GM23338 (cell line): ENCODE results near the gene MYL5. TPM values are rescaled to one million over a fixed set of nuclear protein-coding genes. Genes with fewer than 3 reads are reported as not detected.

Experiments used
- ATAC-seq: fragments of 200-7000 bp; cut with Tn5 transposase; 3 replicates; pipeline ENCODE4 v1.9.1; 2020
- DNase-seq: peaks from one replicate; pipeline ENCODE4 v3.0.0-alpha.2; 2015; ENCODE audit warnings: low spot score
- H2AFZ ChIP-seq: fragments of 200-600 bp; sonication (generic); 2 replicates; pipeline ENCODE4 v1.8.0; 2016; ENCODE audit warnings: antibody characterized with exemption, mild to moderate bottlenecking, moderate library complexity
- H3F3A ChIP-seq: fragments of 200-600 bp; sonication (generic); replicated peaks from 2 replicates; pipeline ENCODE4 v1.8.0; 2017; ENCODE audit warnings: antibody characterized with exemption, mixed run types, low read depth
- H3K27ac ChIP-seq: fragments of 200-600 bp; sonication (generic); 2 replicates; pipeline ENCODE4 v1.6.1; 2016; ENCODE audit warnings: low read depth
- H3K27me3 ChIP-seq: fragments of 200-600 bp; sonication (generic); 2 replicates; pipeline ENCODE4 v1.8.0; 2016; ENCODE audit warnings: mild to moderate bottlenecking, mixed run types, moderate library complexity; ENCODE audit not compliant: insufficient read depth
- H3K36me3 ChIP-seq: fragments of 200-600 bp; sonication (generic); 2 replicates; pipeline ENCODE4 v1.8.0; 2016; ENCODE audit warnings: mild to moderate bottlenecking; ENCODE audit not compliant: insufficient read depth
- H3K4me1 ChIP-seq: fragments of 200-600 bp; sonication (generic); 2 replicates; pipeline ENCODE4 v1.8.0; 2016; ENCODE audit warnings: mild to moderate bottlenecking, moderate library complexity; ENCODE audit not compliant: insufficient read depth
- H3K4me2 ChIP-seq: fragments of 200-600 bp; sonication (generic); 2 replicates; pipeline ENCODE4 v1.7.1; 2017; ENCODE audit warnings: mixed run types
- H3K4me3 ChIP-seq: fragments of 200-600 bp; sonication (generic); 2 replicates; pipeline ENCODE4 v1.6.1; 2016; ENCODE audit warnings: mixed run types
- H3K79me2 ChIP-seq: fragments of 200-600 bp; sonication (generic); replicated peaks from 2 replicates; pipeline ENCODE4 v1.8.0; 2017; ENCODE audit warnings: mild to moderate bottlenecking; ENCODE audit not compliant: insufficient read depth
- H3K9me2 ChIP-seq: fragments of 200-600 bp; sonication (generic); 2 replicates; pipeline ENCODE4 v1.8.0; 2017; ENCODE audit not compliant: insufficient read depth
- H4K20me1 ChIP-seq: fragments of 200-600 bp; sonication (generic); replicated peaks from 2 replicates; pipeline ENCODE4 v1.8.0; 2017; ENCODE audit warnings: mild to moderate bottlenecking; ENCODE audit not compliant: insufficient read depth
- H3K27ac Mint-ChIP-seq: 2 replicates; pipeline ENCODE4 v1.8.0; 2020; ENCODE audit warnings: inconsistent platforms, mild to moderate bottlenecking, moderate library complexity, mixed read lengths
- H3K27me3 Mint-ChIP-seq: 3 replicates; pipeline ENCODE4 v1.8.0; 2022; ENCODE audit warnings: low read depth, mild to moderate bottlenecking, moderate library complexity, mixed read lengths, inconsistent platforms; ENCODE audit not compliant: insufficient read depth, poor library complexity
- H3K36me3 Mint-ChIP-seq: 3 replicates; pipeline ENCODE4 v1.8.0; 2021; ENCODE audit warnings: low read depth, mild to moderate bottlenecking, inconsistent platforms, moderate library complexity, mixed read lengths
- H3K4me1 Mint-ChIP-seq: 3 replicates; pipeline ENCODE4 v1.8.0; 2020; ENCODE audit warnings: mild to moderate bottlenecking, inconsistent platforms, mixed read lengths
- H3K4me3 Mint-ChIP-seq: 3 replicates; pipeline ENCODE4 v1.8.0; 2021; ENCODE audit warnings: moderate library complexity, mild to moderate bottlenecking, inconsistent platforms, mixed read lengths
- H3K9me3 Mint-ChIP-seq: 3 replicates; pipeline ENCODE4 v1.8.0; 2020; ENCODE audit warnings: moderate library complexity, mild to moderate bottlenecking, inconsistent platforms, mixed read lengths
- CTCF ChIP-seq, 2 experiments: fragments of 200-600 bp in 1 of 2; sonication (generic) in 1 of 2; conservative IDR thresholded peaks; 2 replicates each; pipeline versions ENCODE4 v1.5.1 to v1.6.1; 2016 to 2017; ENCODE audit warnings: antibody characterized with exemption in 2 of 2, low read depth in 2 of 2, mild to moderate bottlenecking in 2 of 2, moderate library complexity in 1 of 2
- EZH2 ChIP-seq: fragments of 200-600 bp; sonication (generic); IDR thresholded peaks from one replicate; pipeline ENCODE4 v1.8.0; 2017; ENCODE audit warnings: antibody characterized with exemption, mild to moderate bottlenecking, low read depth; ENCODE audit not compliant: unreplicated experiment
- REST ChIP-seq: IDR thresholded peaks from one replicate; pipeline ENCODE4 v1.6.1; 2018; ENCODE audit warnings: antibody characterized with exemption; ENCODE audit not compliant: unreplicated experiment
- STAT1 ChIP-seq: IDR thresholded peaks from one replicate; pipeline ENCODE4 v1.6.1; 2016; ENCODE audit warnings: antibody characterized with exemption; ENCODE audit not compliant: unreplicated experiment
- ZNF462 ChIP-seq: fragments of 250-450 bp; sonication (Bioruptor Pico); IDR thresholded peaks from 2 replicates; pipeline ENCODE4 v1.5.0; 2020; ENCODE audit warnings: mild to moderate bottlenecking, moderate library complexity
- polyA plus RNA-seq: library from polyadenylated mRNA; unstranded; fragments of >200 nt; fragmentation: Nextera tagmentation; extraction: Ambion mirVana; gene quantifications from 2 replicates; pipeline ENCODE4 v1.2.1, GENCODE V29; 2016
- total RNA-seq: library from RNA; depleted of rRNA; stranded (reverse); fragments of >200 nt; shearing (Covaris generic); gene quantifications from 2 replicates; pipeline ENCODE4 v1.2.3, GENCODE V29; 2014

The MYL5 gene
- total and polyA plus RNA-seq, 2 experiments from 2014 or later, result 3.0 to 4.4 TPM

- Mint-ChIP-seq H3K27me3 (peaks cover 8% of the 10 kb centered on the region), H3K36me3 (peaks cover 12% of the 10 kb centered on the region), H3K9me3 (no peaks in the 10 kb centered on the region; the same call in 2 of the 3 replicates), H3K27ac (no peak overlapping the region), H3K4me1 (no peaks in the 10 kb centered on the region; the same call in 2 of the 3 replicates), H3K4me3 (no peak overlapping the region)
- Histone ChIP-seq H3K4me2 (no peak overlapping the region), H3K36me3 (no peaks in the 10 kb centered on the region), H3K27me3 (no peaks in the 10 kb centered on the region), H3K79me2 (no peaks in the 10 kb centered on the region), H3F3A (0 out of 2 replicates have a peak, but pooled peaks cover 2% of the 10 kb centered on the region), H4K20me1 (no peaks in the 10 kb centered on the region; the same call in 1 of the 2 replicates), H2AFZ (no peak overlapping the region), H3K4me1 (no peaks in the 10 kb centered on the region), H3K27ac (no peak overlapping the region), H3K4me3 (no peak overlapping the region), H3K9me2 (no peaks in the 10 kb centered on the region)
- DNase-seq (peak; percentile 0), ATAC-seq (no peak)
- no peak for TF ChIP-seq ZNF462 (CRISPR knock-in tag)
- no peak for TF ChIP-seq STAT1
- TF ChIP-seq CTCF (conservative IDR thresholded peaks at IDR 0.05; ENCODE audit: low read depth in 2 of 2), result no peak
- TF ChIP-seq EZH2, result no peak
- TF ChIP-seq REST, result no peak
These were observed 16.3 kb upstream of the MYL5 start for GRCh38 chr4:657834-658667.
